Measurements from ENCODE around the gene CDH23.

DNA sequence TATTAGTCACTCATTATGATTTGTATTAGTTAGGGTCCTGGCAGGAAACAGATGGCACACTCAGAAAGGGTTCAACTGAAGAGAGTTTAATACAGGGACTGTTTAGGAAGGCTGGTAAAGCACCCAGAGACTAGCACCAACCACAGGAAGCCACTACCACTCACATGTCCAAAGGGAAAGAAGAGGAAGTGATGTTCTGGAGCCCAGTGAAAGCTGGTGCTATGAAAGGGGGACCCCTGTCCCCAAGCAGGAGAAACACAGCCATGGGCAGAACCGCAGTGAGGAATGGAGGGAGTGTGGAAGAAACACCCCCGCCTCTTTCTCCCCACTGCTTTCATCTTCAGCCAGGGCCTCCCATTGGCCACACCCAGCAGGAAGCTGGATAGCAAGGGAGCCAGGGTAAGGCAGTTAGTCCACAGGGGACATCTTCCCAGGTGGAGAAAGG lies 379.8 kb downstream of the CDH23 start:
- TF ChIP-seq GATA2 (IDR thresholded peaks at IDR 0.05; ENCODE audit: low read depth, low read length) = no peak
- TF ChIP-seq GATA3 (IDR thresholded peaks at IDR 0.05; ENCODE audit: low read depth, low read length) = no peak

Data from SH-SY5Y (cell line).